ENCODE results near the gene BCL11B. TPM values are rescaled to one million over a fixed set of nuclear protein-coding genes. Genes with fewer than 3 reads are reported as not detected.

Gene BCL11B
- total RNA-seq, 4 donors from 2014 or later = 39.1 to 74.3 (median 51.7) TPM

GRCh38 chr14:99129998-99130397 is 142.0 kb downstream of the BCL11B start:
- peak; percentile 8 to 72 for DNase-seq (ENCODE audit: low spot score in 2 of 2)
- TF ChIP-seq POLR2A (IDR thresholded peaks at IDR 0.05) = no peak
- TF ChIP-seq CTCF (IDR thresholded peaks at IDR 0.05) = no peak
- intact Hi-C loops (cut with DNase I; ENCODE audit: low total_unique reads) = no loop called here
- H3K4me3 ChIP-seq (ENCODE audit: low read depth, poor library complexity, severe bottlenecking) = no peak overlapping the region
- 85 to 89% methylated on average over 15 of the region's 15 CpGs for WGBS, 2 donors

- no peak for TF ChIP-seq POLR2A (IDR thresholded peaks at IDR 0.05)
- TF ChIP-seq CTCF (IDR thresholded peaks at IDR 0.05) = no peak
- WGBS, 2 donors = 69 to 80% methylated on average over 12 of the region's 12 CpGs
- DNase-seq (ENCODE audit: low spot score in 2 of 2) = peak; percentile 13 to 72
- intact Hi-C loops (cut with DNase I; ENCODE audit: low total_unique reads) = no loop called here
- H3K4me3 ChIP-seq (ENCODE audit: low read depth, poor library complexity, severe bottlenecking) = no peak overlapping the region
These were observed 142.7 kb downstream of the BCL11B start for GRCh38 chr14:99129211-99129696.

- H3K4me3 ChIP-seq (ENCODE audit: low read depth, poor library complexity, severe bottlenecking) = no peak overlapping the region
- DNase-seq (ENCODE audit: low spot score in 2 of 2) = peak in 1 of 2 donors; percentile 3
- WGBS, 2 donors = 89 to 91% methylated on average over 17 of the region's 17 CpGs
- intact Hi-C loops (cut with DNase I; ENCODE audit: low total_unique reads) = no loop called here
- no peak for TF ChIP-seq CTCF (IDR thresholded peaks at IDR 0.05)
- no peak for TF ChIP-seq POLR2A (IDR thresholded peaks at IDR 0.05)
These were observed 143.8 kb downstream of the BCL11B start for GRCh38 chr14:99128185-99128584.

- TF ChIP-seq CTCF (IDR thresholded peaks at IDR 0.05) = no peak
- peak; percentile 14 to 78 for DNase-seq (ENCODE audit: low spot score in 2 of 2)
- intact Hi-C loops (cut with DNase I; ENCODE audit: low total_unique reads) = no loop called here
- WGBS, 2 donors = 52 to 56% methylated on average over 9 of the region's 9 CpGs
- no peak overlapping the region for H3K4me3 ChIP-seq (ENCODE audit: low read depth, poor library complexity, severe bottlenecking)
These were observed 144.3 kb downstream of the BCL11B start for GRCh38 chr14:99127651-99128167.

- peak in 1 of 2 donors; percentile 52 for DNase-seq (ENCODE audit: low spot score in 2 of 2)
- H3K4me3 ChIP-seq (ENCODE audit: low read depth, poor library complexity, severe bottlenecking) = no peak overlapping the region
- 73 to 78% methylated on average over 4 of the region's 4 CpGs for WGBS, 2 donors
- TF ChIP-seq POLR2A (IDR thresholded peaks at IDR 0.05) (no peak), CTCF (IDR thresholded peaks at IDR 0.05) (no peak)
- intact Hi-C loops (cut with DNase I; ENCODE audit: low total_unique reads) = no loop called here
These were observed 146.2 kb downstream of the BCL11B start for GRCh38 chr14:99125616-99126431.
